ENCODE measurements around the gene SLC51B. TPM values are rescaled to one million over a fixed set of nuclear protein-coding genes. Genes with fewer than 3 reads are reported as not detected.
A peak's percentile ranks its signal among the peaks of the same experiment; 100 is the strongest.

Gene SLC51B
- total RNA-seq, 1 donor from 2014 or later = not detected

DNA sequence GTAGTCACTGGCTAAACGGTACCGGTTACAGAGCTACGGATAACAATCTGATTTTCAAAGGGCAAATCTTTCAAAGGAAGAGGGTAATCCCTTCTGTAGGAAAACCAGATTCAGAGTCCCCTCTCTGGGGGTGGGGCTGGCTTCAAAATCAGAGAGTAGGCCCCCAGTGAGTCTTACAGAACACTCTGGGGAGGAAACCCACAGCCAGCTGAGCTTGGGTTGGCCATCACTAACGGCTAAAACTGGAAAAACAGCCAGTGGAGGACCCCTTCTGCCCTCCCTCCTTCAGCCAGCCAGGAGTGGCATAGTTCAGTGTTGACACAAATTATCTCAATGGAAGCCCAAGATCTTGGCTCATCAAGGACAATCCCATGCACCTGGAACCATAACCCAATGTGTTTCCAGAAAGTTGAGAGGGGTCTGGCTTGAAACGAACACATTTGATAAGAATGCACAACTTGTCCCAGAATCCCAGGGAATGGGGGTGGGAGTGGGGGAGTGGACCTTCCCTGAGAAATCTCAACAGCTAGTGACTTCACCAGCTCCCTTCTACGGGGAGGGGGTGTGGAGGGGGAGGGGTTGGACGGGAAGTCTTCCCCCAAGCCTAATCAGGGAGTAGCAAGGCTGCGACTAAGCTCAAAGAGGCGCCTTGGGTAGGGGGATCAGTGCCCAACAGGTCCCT, 21.6 kb downstream of the SLC51B start:
- H3K27me3 ChIP-seq (ENCODE audit: low read depth) = peaks cover 21% of the 10 kb centered on the region
- no peaks in the 10 kb centered on the region for H3K9me3 ChIP-seq (replicated peaks)
- H3K36me3 ChIP-seq = no peaks in the 10 kb centered on the region
- DNase-seq = peak; percentile 57
- H3K27ac ChIP-seq (replicated peaks) = peak overlapping the region; percentile 89
- H3K4me3 ChIP-seq = peak overlapping the region; percentile 72
- TF ChIP-seq, protein P1, sequence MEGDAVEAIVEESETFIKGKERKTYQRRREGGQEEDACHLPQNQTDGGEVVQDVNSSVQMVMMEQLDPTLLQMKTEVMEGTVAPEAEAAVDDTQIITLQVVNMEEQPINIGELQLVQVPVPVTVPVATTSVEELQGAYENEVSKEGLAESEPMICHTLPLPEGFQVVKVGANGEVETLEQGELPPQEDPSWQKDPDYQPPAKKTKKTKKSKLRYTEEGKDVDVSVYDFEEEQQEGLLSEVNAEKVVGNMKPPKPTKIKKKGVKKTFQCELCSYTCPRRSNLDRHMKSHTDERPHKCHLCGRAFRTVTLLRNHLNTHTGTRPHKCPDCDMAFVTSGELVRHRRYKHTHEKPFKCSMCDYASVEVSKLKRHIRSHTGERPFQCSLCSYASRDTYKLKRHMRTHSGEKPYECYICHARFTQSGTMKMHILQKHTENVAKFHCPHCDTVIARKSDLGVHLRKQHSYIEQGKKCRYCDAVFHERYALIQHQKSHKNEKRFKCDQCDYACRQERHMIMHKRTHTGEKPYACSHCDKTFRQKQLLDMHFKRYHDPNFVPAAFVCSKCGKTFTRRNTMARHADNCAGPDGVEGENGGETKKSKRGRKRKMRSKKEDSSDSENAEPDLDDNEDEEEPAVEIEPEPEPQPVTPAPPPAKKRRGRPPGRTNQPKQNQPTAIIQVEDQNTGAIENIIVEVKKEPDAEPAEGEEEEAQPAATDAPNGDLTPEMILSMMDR (IDR thresholded peaks at IDR 0.05; ENCODE audit: borderline replicate concordance) = no peak
- H3K4me1 ChIP-seq = peaks cover 88% of the 10 kb centered on the region
- intact Hi-C loops (cut with micrococcal nuclease) = no loop called here

DNA sequence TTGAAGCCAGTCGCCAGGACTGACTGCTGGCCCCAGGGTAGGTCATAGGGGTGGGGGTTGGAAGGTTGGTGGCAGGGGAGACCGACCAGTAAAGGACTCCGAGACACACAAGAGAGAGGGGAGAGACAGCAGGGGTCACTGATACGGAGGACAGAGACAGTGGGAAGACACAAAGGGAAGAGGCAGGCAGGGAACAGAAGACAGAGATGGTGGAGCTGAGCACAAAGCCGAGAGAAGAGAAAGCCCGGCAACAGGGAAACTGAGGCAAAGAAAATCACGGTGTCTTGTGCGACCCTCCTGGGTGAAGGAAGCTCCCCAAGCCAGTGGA, 22.1 kb downstream of the SLC51B start:
- Histone ChIP-seq H3K4me3 (peak overlapping the region; percentile 72), H3K36me3 (no peaks in the 10 kb centered on the region), H3K4me1 (peaks cover 90% of the 10 kb centered on the region), H3K27me3 (ENCODE audit: low read depth) (peaks cover 21% of the 10 kb centered on the region), H3K27ac (replicated peaks) (peak overlapping the region; percentile 89), H3K9me3 (replicated peaks) (no peaks in the 10 kb centered on the region)
- no peak for DNase-seq
- intact Hi-C loops (cut with micrococcal nuclease) = no loop called here
- TF ChIP-seq, protein P1 (IDR thresholded peaks at IDR 0.05; ENCODE audit: borderline replicate concordance) = no peak

DNA sequence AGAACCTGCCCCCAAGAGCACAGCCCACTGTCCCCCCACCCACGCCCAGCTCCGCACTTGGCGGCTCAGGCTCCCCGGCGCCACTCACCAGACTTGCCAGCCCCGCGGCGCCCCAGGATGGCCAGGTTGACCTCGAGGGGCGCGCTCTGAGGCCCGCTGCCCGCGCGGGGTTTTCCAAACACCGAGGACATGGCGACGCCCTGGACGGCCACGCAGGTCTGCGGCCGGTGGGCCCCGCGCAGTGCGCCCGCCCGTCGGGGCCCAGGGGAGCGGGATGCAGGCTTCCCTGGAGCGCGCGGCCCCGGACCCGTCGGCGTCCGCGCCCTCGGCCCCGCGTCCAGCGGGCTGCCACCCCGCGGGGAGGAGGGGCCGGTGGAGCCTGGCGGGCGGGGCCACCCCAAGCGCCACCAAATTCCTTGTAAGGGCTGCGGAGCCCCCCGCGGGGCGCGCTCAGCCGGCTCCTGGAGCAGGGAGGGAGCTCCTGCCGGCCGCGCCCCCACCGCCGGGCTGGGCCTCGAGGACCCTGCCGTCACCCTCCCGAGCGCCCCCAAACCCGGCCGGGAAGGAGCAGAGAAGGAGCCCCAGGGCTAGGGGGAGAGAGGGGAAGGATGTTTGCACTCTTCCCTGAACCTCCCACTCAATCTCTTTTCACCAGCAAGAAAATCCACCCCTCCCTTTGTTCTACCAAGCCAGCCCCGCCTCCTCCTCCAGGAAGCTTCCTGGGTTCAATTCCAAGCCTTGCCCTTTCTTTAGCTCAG, 22.6 kb downstream of the SLC51B start, which contains the start of gene RASL12:
Gene RASL12 (minus strand): TSS at position 347 of the 758 bp plus-strand sequence. CDS start 156 bp downstream, at position 191.
- Histone ChIP-seq H3K9me3 (replicated peaks) (no peaks in the 10 kb centered on the region), H3K27ac (replicated peaks) (peak within 1 kb of the TSS; percentile 89), H3K4me3 (peak within 1 kb of the TSS; percentile 72), H3K4me1 (peaks cover 90% of the 10 kb centered on the region), H3K27me3 (ENCODE audit: low read depth) (peaks cover 21% of the 10 kb centered on the region), H3K36me3 (no peaks in the 10 kb centered on the region)
- TF ChIP-seq, protein P1 (IDR thresholded peaks at IDR 0.05; ENCODE audit: borderline replicate concordance) = no peak
- intact Hi-C loops (cut with micrococcal nuclease) = no loop called here
- DNase-seq = peak; percentile 52

GRCh38 chr15:65068403-65068788, 23.2 kb downstream of the SLC51B start:
- Histone ChIP-seq H3K27me3 (ENCODE audit: low read depth) (peaks cover 21% of the 10 kb centered on the region), H3K27ac (replicated peaks) (peak overlapping the region; percentile 89), H3K9me3 (replicated peaks) (no peaks in the 10 kb centered on the region), H3K4me1 (peaks cover 86% of the 10 kb centered on the region), H3K36me3 (no peaks in the 10 kb centered on the region), H3K4me3 (peak overlapping the region; percentile 72)
- TF ChIP-seq, protein P1 (IDR thresholded peaks at IDR 0.05; ENCODE audit: borderline replicate concordance) = no peak
- DNase-seq = no peak
- intact Hi-C loops (cut with micrococcal nuclease) = no loop called here

GRCh38 chr15:65069179-65069578, 24.0 kb downstream of the SLC51B start:
- TF ChIP-seq, protein P1 (IDR thresholded peaks at IDR 0.05; ENCODE audit: borderline replicate concordance) = no peak
- Histone ChIP-seq H3K4me1 (peaks cover 81% of the 10 kb centered on the region), H3K27ac (replicated peaks) (peak overlapping the region; percentile 89), H3K9me3 (replicated peaks) (no peaks in the 10 kb centered on the region), H3K36me3 (no peaks in the 10 kb centered on the region), H3K4me3 (no peak overlapping the region), H3K27me3 (ENCODE audit: low read depth) (peaks cover 21% of the 10 kb centered on the region)
- intact Hi-C loops (cut with micrococcal nuclease) = no loop called here
- DNase-seq = peak; percentile 60
